Naive B cell (primary cell): ENCODE results near the gene TMEM186. TPM values are rescaled to one million over a fixed set of nuclear protein-coding genes. Genes with fewer than 3 reads are reported as not detected.
A peak's percentile ranks its signal among the peaks of the same experiment; 100 is the strongest.

Experiments
- ATAC-seq, 2 donors: fragments of 150-1000 bp; cut with Tn5 transposase; 2 replicates each; pipeline ENCODE4 v1.10.0; 2021; ENCODE audit warnings: low read depth in 2 of 2, mild to moderate bottlenecking in 2 of 2, moderate library complexity in 2 of 2
- DNase-seq: peaks from one replicate; pipeline ENCODE4 v3.0.0; 2022
- H3K27ac Mint-ChIP-seq, 6 donors: one replicate each; pipeline ENCODE4 v1.8.0; 2020 to 2022; ENCODE audit warnings: mild to moderate bottlenecking in 6 of 6, mixed read lengths in 6 of 6, moderate library complexity in 5 of 6, inconsistent platforms in 2 of 6
- H3K27me3 Mint-ChIP-seq, 3 donors: one replicate each; pipeline ENCODE4 v1.8.0; 2021 to 2022; ENCODE audit warnings: mixed read lengths in 3 of 3, mild to moderate bottlenecking in 1 of 3
- H3K36me3 Mint-ChIP-seq, 2 donors: one replicate each; pipeline ENCODE4 v1.8.0; 2020 to 2022; ENCODE audit warnings: mixed read lengths in 2 of 2, inconsistent platforms in 1 of 2, mild to moderate bottlenecking in 1 of 2
- H3K4me1 Mint-ChIP-seq, 3 donors: one replicate each; pipeline ENCODE4 v1.8.0; 2020 to 2022; ENCODE audit warnings: mixed read lengths in 3 of 3, inconsistent platforms in 1 of 3, mild to moderate bottlenecking in 1 of 3, moderate library complexity in 1 of 3
- H3K4me3 Mint-ChIP-seq, 8 donors: one replicate each; pipeline ENCODE4 v1.8.0; 2020 to 2022; ENCODE audit warnings: mild to moderate bottlenecking in 8 of 8, mixed read lengths in 8 of 8, moderate library complexity in 8 of 8, inconsistent platforms in 2 of 8
- H3K9me3 Mint-ChIP-seq, 7 donors: one replicate each; pipeline ENCODE4 v1.8.0; 2020 to 2022; ENCODE audit warnings: mixed read lengths in 7 of 7, mild to moderate bottlenecking in 5 of 7, inconsistent platforms in 2 of 7, moderate library complexity in 1 of 7
- polyA plus RNA-seq, 6 donors: library from polyadenylated mRNA; unstranded; fragments of 300-500 nt; fragmentation: Illumina TruSeq; gene quantifications; one replicate each; pipeline ENCODE4 v1.2.3, GENCODE V29; 2021; ENCODE audit warnings: low read depth in 6 of 6

TMEM186 gene
- polyA plus RNA-seq, 6 donors from 2014 or later: 10.3 to 18.9 (median 17.1) TPM

DNA sequence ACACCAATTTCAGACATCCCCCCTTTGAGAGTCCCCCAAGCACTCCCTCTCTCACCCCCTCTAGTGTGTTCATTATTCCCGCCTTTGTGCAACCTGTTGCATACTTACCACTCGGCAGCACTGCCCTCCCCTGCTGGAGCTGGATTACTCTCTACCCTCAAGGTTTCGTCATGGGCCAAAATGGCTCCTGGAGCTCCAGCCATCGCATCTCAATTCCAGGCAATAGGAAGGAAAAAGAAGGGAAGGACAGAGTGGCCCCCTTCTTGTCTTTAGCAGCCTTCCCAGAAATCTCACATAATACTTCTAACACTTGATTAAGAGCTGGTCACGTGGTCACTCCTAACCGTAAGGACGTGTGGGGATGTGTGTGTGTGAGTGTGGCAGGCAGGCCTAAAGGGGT lies 20.2 kb downstream of the TMEM186 start:
- no peak overlapping the region for H3K4me3 Mint-ChIP-seq
- H3K27me3 Mint-ChIP-seq: no peaks in the 10 kb centered on the region
- no peak for DNase-seq
- peaks cover 22 to 27% of the 10 kb centered on the region in 2 donors for H3K36me3 Mint-ChIP-seq
- peak overlapping the region in 1 of 6 donors; percentile 7 for H3K27ac Mint-ChIP-seq
- H3K4me1 Mint-ChIP-seq: no peaks in the 10 kb centered on the region
- no peak for ATAC-seq
- peaks cover 0 to 2% (median 0%) of the 10 kb centered on the region in 7 donors for H3K9me3 Mint-ChIP-seq

DNA sequence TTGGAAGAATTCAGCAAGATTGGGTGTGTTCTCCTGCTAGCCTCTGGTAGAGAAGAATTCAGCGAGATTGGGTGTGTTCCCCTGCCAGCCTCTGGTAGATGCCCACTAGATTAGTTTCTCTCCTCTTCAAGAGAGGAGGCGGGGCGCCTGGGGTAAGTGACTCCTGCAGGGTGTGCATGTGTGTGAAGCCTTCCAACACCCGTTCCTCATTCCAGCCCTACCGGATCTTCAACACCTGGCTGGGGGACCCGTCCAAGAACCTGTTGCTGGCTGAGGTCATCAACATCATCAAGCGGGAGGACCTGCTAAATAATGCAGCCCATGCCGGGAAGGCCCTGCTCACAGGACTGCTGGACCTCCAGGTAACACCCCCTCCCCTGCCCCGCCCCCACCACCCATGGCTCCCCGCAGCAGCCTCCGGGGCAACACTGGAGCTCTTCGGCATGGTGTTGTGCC lies 21.3 kb downstream of the TMEM186 start:
- DNase-seq: no peak
- no peak for ATAC-seq
- Mint-ChIP-seq H3K4me3 (no peak overlapping the region), H3K4me1 (no peaks in the 10 kb centered on the region), H3K27me3 (no peaks in the 10 kb centered on the region), H3K9me3 (peaks cover 0 to 2% (median 0%) of the 10 kb centered on the region in 7 donors), H3K27ac (no peak overlapping the region), H3K36me3 (peaks cover 26 to 31% of the 10 kb centered on the region in 2 donors)

DNA sequence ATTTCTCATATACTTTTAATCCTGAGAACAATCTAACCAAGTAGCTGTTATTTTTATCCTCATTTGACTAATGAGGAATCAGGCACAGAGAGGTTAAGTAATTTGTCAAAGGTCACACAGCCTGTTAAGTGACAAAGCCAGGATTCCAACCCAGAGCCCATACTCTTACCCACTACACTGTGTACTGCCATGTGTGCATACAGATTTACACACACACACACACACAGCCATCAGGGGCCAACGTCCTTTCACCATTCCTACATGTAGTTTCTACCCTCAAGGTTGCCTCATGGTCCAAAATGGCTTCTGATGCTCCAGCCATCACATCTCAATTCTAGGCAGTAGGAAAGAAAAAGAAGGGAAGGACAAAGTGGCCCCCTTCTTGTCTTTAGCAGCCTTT lies 22.1 kb downstream of the TMEM186 start:
- H3K9me3 Mint-ChIP-seq: peaks cover 0 to 2% (median 0%) of the 10 kb centered on the region in 7 donors
- ATAC-seq (no peak), DNase-seq (no peak)
- no peak overlapping the region for H3K4me3 Mint-ChIP-seq
- H3K27ac Mint-ChIP-seq: no peak overlapping the region
- H3K36me3 Mint-ChIP-seq: peaks cover 19 to 27% of the 10 kb centered on the region in 2 donors
- H3K27me3 Mint-ChIP-seq: no peaks in the 10 kb centered on the region
- H3K4me1 Mint-ChIP-seq: no peaks in the 10 kb centered on the region

DNA sequence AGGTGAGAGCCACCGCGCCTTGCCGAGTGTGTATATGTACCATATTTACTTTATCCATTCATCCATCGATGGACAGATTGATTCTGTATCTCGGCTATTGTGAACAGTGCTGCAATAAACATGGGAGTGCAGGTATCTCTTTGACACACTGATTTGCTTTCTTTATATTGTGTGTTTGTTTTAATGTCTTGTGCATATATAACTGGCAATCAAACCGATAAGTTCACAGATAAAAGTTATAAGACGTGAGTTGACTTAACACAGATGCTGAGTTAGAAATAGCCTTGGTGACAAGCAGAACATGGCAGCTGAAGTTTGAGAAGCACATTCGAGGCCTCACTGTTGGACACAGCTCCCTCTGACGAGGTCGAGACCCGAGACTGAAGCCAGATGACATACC lies 23.2 kb downstream of the TMEM186 start:
- Mint-ChIP-seq H3K4me1 (no peaks in the 10 kb centered on the region), H3K27ac (no peak overlapping the region), H3K4me3 (no peak overlapping the region), H3K36me3 (peaks cover 19 to 31% of the 10 kb centered on the region in 2 donors), H3K9me3 (peaks cover 0 to 2% (median 0%) of the 10 kb centered on the region in 7 donors), H3K27me3 (no peaks in the 10 kb centered on the region)
- ATAC-seq (no peak), DNase-seq (no peak)

DNA sequence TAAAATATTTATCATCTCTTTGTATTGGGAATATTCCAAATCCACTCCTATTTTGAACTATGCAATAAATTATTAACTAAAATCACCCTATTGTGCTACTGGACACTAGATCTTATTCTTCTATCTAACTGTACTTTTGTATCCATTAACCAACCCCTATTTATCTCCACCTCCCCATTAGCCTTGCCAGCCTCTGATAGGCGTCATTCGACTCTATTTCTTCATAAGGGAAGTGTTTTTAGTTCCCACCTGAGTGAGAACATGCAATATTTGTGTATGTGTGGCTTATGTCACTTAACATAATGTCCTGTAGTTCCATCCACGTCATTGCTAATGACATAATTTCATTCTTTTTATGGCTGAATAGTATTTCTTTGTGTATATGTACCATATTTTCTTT lies 23.9 kb downstream of the TMEM186 start:
- Mint-ChIP-seq H3K27me3 (no peaks in the 10 kb centered on the region), H3K27ac (peak overlapping the region in 1 of 6 donors; percentile 47), H3K36me3 (peaks cover 19 to 35% of the 10 kb centered on the region in 2 donors), H3K4me3 (peak overlapping the region in 1 of 8 donors; percentile 10), H3K9me3 (peaks cover 0 to 2% (median 0%) of the 10 kb centered on the region in 7 donors), H3K4me1 (no peaks in the 10 kb centered on the region)
- ATAC-seq: no peak
- DNase-seq: no peak

DNA sequence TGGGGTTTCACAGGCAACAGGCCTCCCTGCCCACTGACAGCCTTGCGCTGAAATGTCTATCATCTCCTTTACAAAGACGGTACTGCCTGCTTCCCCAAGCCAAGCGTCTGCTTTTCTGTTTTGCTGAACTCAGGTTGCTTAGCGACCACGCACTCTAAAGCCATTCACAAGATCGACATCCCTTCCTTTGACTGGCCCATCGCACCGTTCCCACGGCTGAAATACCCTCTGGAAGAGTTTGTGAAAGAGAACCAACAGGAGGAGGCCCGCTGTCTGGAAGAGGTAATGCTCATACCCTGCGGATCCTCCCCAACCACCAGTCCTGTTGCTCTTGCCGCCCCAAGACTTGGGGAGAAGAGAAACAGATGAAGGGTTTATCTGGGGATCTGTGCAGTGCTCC lies 28.7 kb downstream of the TMEM186 start:
- H3K4me1 Mint-ChIP-seq: no peaks in the 10 kb centered on the region
- H3K4me3 Mint-ChIP-seq: no peak overlapping the region
- H3K9me3 Mint-ChIP-seq: no peaks in the 10 kb centered on the region
- H3K27me3 Mint-ChIP-seq: no peaks in the 10 kb centered on the region
- DNase-seq (no peak), ATAC-seq (no peak)
- H3K27ac Mint-ChIP-seq: peak overlapping the region in 1 of 6 donors; percentile 40
- peaks cover 11 to 29% of the 10 kb centered on the region in 2 donors for H3K36me3 Mint-ChIP-seq

DNA sequence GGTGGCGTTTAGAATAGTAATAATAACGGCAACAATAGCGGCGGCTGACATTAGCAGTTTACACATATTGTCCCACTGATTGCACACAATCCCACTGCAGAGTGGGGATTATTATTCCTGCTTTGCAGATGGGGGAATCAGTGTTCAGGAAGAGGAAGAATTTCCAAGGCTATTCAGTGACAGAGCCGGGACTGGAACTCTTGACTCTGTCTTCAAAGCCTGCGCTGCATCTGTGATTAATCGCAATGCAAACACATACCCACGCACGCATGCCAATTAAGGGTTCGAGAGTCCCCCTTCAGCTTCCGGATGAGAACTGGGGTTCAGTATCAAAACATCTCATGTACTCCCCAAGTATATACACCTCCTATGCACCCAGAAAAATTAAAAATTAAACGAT lies 29.2 kb downstream of the TMEM186 start:
- Mint-ChIP-seq H3K27ac (no peak overlapping the region), H3K36me3 (peaks cover 11 to 25% of the 10 kb centered on the region in 2 donors), H3K4me3 (no peak overlapping the region), H3K4me1 (no peaks in the 10 kb centered on the region), H3K9me3 (no peaks in the 10 kb centered on the region), H3K27me3 (no peaks in the 10 kb centered on the region)
- DNase-seq (no peak), ATAC-seq (no peak)

DNA sequence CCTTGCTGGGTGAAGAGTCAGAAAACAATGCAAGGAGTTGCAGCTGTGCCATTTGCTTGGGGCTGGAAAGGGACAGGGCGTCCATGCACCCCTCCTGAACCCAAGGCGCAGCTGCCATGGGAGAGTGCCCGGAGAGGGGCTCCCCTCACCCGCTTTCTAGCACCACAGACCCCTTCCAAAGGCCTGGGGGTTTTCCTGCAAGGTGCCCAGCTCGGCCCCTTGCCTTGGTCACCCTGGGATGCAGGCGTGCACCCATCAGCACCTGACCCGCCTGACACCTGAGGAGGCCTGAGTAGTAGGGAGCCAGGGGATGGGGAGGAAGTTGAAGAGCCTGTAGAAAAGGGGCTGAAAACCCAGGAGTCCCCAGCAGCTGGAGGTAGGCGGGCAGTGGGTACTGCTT lies 30.3 kb downstream of the TMEM186 start:
- Mint-ChIP-seq H3K4me3 (no peak overlapping the region), H3K27me3 (no peaks in the 10 kb centered on the region), H3K36me3 (peaks cover 6 to 22% of the 10 kb centered on the region in 2 donors), H3K4me1 (no peaks in the 10 kb centered on the region), H3K9me3 (no peaks in the 10 kb centered on the region), H3K27ac (no peak overlapping the region)
- ATAC-seq: no peak
- DNase-seq: no peak

DNA sequence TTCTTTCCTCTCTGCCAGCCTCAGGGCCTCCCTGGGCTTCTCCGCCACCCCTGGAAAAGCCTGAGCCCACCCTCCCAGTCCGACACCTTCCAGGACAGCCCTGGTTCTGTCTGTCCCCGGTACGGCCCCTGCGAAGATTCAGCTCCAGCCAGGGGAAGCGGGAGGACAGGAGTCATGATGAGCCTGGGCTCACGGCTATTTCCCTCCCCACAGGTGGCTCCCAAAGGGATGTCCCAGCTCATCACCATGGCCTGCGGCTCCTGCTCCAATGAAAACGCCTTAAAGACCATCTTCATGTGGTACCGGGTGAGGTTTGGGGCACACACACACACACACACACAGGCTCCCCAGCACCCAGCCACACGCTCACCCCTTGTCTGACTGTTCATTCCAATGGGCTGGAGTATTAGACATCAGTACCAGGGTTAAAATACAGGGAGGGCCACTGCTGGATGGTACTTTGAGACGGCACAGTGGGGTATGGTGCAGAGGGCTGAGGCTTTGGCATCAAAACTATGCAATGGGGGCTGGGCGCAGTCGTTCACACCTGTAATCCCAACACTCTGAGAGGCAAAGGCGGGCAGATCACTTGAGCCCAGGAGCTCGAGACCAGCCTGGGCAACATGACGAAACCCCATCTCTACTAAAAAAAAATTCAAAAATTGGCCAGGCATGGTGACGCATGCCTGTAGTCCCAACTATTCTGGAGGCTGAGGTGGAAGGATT lies 32.8 kb downstream of the TMEM186 start:
- no peak for ATAC-seq
- no peak for DNase-seq
- Mint-ChIP-seq H3K9me3 (no peaks in the 10 kb centered on the region), H3K36me3 (peaks cover 14 to 15% of the 10 kb centered on the region in 2 donors), H3K4me3 (no peak overlapping the region), H3K27ac (peak overlapping the region in 1 of 6 donors; percentile 55), H3K27me3 (no peaks in the 10 kb centered on the region), H3K4me1 (no peaks in the 10 kb centered on the region)

DNA sequence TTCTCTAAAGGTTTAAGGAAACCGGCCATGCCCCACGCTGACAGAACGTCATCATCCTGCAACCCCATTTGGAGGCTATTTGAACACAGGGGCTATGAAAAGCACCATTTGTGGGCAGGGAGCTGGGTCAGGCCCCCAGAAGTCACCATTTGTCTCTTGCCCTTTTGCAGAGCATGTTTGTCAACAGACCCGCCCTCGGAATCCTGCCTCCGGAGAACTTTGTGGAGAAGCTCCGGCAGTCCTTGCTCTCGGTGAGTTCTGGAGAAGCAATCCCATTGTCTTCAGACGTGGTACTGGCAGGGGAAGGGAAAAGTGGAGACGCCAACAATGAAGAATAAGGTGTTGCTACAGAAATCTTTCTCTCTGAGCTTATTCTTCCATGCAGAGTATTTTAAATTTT lies 33.5 kb downstream of the TMEM186 start:
- no peak overlapping the region for H3K4me3 Mint-ChIP-seq
- H3K27ac Mint-ChIP-seq: no peak overlapping the region
- no peaks in the 10 kb centered on the region for H3K4me1 Mint-ChIP-seq
- no peaks in the 10 kb centered on the region for H3K27me3 Mint-ChIP-seq
- peaks cover 12 to 14% of the 10 kb centered on the region in 2 donors for H3K36me3 Mint-ChIP-seq
- DNase-seq (no peak), ATAC-seq (no peak)
- H3K9me3 Mint-ChIP-seq: no peaks in the 10 kb centered on the region

DNA sequence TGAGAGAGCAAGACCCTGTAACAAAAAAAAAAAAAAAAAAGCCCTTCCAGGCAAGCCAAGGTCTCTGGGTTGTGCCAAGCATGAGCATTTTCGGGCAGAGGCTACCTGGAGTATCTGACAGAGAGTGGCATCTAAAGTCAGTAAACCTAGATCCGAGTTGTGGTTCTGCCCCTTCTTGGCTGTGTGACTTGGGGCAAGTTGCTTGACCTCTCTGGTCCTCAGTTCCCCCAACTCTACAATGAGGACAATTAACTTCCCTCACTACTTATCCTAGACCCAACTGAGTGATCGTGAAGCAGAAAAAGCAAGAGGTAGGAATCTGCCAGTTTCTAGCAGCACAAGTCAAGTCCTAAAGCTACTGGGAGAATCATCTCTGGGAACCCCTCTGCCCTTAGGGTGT lies 34.4 kb downstream of the TMEM186 start:
- Mint-ChIP-seq H3K36me3 (peaks cover 3 to 19% of the 10 kb centered on the region in 2 donors), H3K4me1 (no peaks in the 10 kb centered on the region), H3K27me3 (no peaks in the 10 kb centered on the region), H3K27ac (peak overlapping the region in 1 of 6 donors; percentile 33), H3K9me3 (no peaks in the 10 kb centered on the region), H3K4me3 (peak overlapping the region in 1 of 8 donors; percentile 30)
- no peak for ATAC-seq
- DNase-seq: no peak

DNA sequence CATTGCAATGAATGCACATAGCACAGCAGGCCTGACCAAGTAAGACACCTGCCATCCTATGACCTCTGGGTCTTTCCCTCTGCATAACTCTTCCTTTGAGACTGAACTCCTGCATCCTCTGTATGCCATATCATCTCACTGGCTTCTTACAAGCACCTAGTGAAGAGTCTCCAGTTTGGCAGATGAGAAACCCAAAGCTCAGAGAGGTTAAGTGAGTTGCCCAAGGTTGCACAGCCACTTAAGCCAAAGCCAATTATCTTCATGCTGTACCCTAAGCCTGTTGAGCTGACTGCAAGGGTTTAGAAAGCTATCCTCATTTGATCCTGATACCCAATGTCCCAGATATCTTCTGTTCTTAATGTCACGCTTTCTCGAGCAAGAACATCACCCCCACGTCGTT lies 35.2 kb downstream of the TMEM186 start:
- H3K27ac Mint-ChIP-seq: peak overlapping the region in 2 of 6 donors; percentile 12 to 87
- no peak for DNase-seq
- H3K36me3 Mint-ChIP-seq: peaks cover 0 to 23% of the 10 kb centered on the region in 2 donors
- ATAC-seq: no peak
- H3K27me3 Mint-ChIP-seq: no peaks in the 10 kb centered on the region
- H3K9me3 Mint-ChIP-seq: no peaks in the 10 kb centered on the region
- H3K4me3 Mint-ChIP-seq: no peak overlapping the region
- H3K4me1 Mint-ChIP-seq: no peaks in the 10 kb centered on the region

DNA sequence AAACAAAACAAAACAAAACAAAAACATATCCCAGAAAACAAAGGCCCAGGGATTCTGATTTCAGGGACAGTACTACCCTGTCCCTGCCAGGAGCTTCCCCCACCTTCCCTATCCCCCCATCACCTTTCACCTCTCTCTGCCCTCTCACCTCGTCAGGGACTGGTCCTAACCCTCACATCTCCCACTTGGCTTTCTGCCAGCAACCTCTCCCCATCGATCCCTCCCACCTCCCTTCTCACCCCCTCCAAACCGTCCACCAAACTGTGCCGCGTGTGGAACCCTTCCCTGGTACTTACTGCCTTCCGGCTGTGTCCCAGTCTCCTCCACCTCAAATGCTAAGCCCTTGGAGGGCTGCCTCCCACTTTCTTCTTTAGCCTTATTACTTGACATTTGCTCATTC lies 36.4 kb downstream of the TMEM186 start:
- Mint-ChIP-seq H3K27me3 (no peaks in the 10 kb centered on the region), H3K36me3 (peaks cover 3 to 23% of the 10 kb centered on the region in 2 donors), H3K27ac (no peak overlapping the region), H3K4me1 (no peaks in the 10 kb centered on the region), H3K4me3 (no peak overlapping the region), H3K9me3 (no peaks in the 10 kb centered on the region)
- DNase-seq (no peak), ATAC-seq (no peak)

DNA sequence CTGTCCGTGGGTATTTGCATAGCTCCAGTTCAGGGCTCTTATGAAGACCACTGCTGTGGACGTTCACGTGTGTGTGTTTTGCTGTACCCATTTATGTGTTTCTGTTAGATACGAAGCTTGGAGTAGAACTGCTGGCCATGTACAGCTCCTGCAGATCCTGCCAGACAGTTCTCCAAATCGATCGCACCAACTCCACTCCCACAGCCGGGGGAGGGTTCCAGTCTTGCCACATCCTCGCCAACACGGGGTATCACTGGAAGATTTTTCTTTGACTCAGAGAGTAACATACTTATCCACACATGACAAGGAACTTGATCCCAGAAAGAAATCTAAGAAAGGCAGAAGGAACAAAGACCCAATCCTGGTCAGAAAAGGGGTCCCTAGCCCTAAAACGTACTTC lies 37.4 kb downstream of the TMEM186 start:
- H3K9me3 Mint-ChIP-seq: no peaks in the 10 kb centered on the region
- no peak overlapping the region for H3K27ac Mint-ChIP-seq
- ATAC-seq: no peak
- H3K4me1 Mint-ChIP-seq: no peaks in the 10 kb centered on the region
- H3K27me3 Mint-ChIP-seq: no peaks in the 10 kb centered on the region
- H3K36me3 Mint-ChIP-seq: peaks cover 3 to 23% of the 10 kb centered on the region in 2 donors
- H3K4me3 Mint-ChIP-seq: no peak overlapping the region
- DNase-seq: no peak
